Keratinocyte (primary cell): ENCODE measurements around the gene NSF. TPM values are rescaled to one million over a fixed set of nuclear protein-coding genes. Genes with fewer than 3 reads are reported as not detected.

Experiments
- DNase-seq: peaks from one replicate; pipeline ENCODE4 v3.0.0-alpha.2; 2011; ENCODE audit warnings: low read depth, missing footprints, low spot score
- FAIRE-seq: peaks from 2 replicates; lab custom pipeline; 2011; peaks lifted over from hg19 to GRCh38; lab: Jason Lieb, UNC
- H2AFZ ChIP-seq: 2 replicates; pipeline ENCODE4 v1.6.0; 2012; ENCODE audit warnings: low read length, control low read depth, inconsistent platforms; ENCODE audit not compliant: control insufficient read depth
- H3K27ac ChIP-seq: 2 replicates; pipeline ENCODE4 v1.5.1; 2011; ENCODE audit warnings: low read length; ENCODE audit not compliant: control insufficient read depth, insufficient read depth
- H3K27me3 ChIP-seq: 3 replicates; pipeline ENCODE4 v1.6.0; 2011; ENCODE audit warnings: low read length; ENCODE audit not compliant: control insufficient read depth, insufficient read depth; ENCODE audit errors: extremely low read depth
- H3K36me3 ChIP-seq, 2 experiments: 2 replicates in 1 of 2; 3 replicates in 1 of 2; pipeline ENCODE4 v1.5.1; 2011; ENCODE audit warnings: low read length in 2 of 2, mild to moderate bottlenecking in 1 of 2; ENCODE audit not compliant: control insufficient read depth in 2 of 2, insufficient read depth in 2 of 2; ENCODE audit errors: extremely low read depth in 1 of 2
- H3K4me1 ChIP-seq: 3 replicates; pipeline ENCODE4 v1.5.1; 2011; ENCODE audit warnings: low read length; ENCODE audit not compliant: control insufficient read depth, insufficient read depth; ENCODE audit errors: extremely low read depth
- H3K4me2 ChIP-seq: 3 replicates; pipeline ENCODE4 v1.6.0; 2011; ENCODE audit warnings: low read depth, low read length; ENCODE audit not compliant: control insufficient read depth, insufficient read depth; ENCODE audit errors: extremely low read depth
- H3K4me3 ChIP-seq, 3 experiments: fragments of 200-600 bp in 1 of 3; sonication (generic) in 1 of 3; 2 replicates in 2 of 3; 3 replicates in 1 of 3; pipeline ENCODE4 v1.5.1; 2011 to 2016; ENCODE audit warnings: low read length in 3 of 3, mild to moderate bottlenecking in 3 of 3, control low read depth in 2 of 3, inconsistent platforms in 1 of 3, low read depth in 1 of 3, mixed read lengths in 1 of 3, mixed run types in 1 of 3, moderate library complexity in 1 of 3; ENCODE audit not compliant: control insufficient read depth in 2 of 3, insufficient read depth in 2 of 3; ENCODE audit errors: extremely low read depth in 1 of 3
- H3K79me2 ChIP-seq: 2 replicates; pipeline ENCODE4 v1.6.0; 2012; ENCODE audit warnings: low read length; ENCODE audit not compliant: control insufficient read depth, insufficient read depth
- H3K9ac ChIP-seq: 3 replicates; pipeline ENCODE4 v1.6.0; 2011; ENCODE audit warnings: low read length; ENCODE audit not compliant: control insufficient read depth, insufficient read depth; ENCODE audit errors: extremely low read depth
- H3K9me1 ChIP-seq: 3 replicates; pipeline ENCODE4 v1.6.0; 2011; ENCODE audit warnings: low read length; ENCODE audit not compliant: control insufficient read depth, insufficient read depth; ENCODE audit errors: extremely low read depth
- H3K9me3 ChIP-seq: 2 replicates; pipeline ENCODE4 v1.5.1; 2012; ENCODE audit warnings: low read depth, low read length; ENCODE audit not compliant: control insufficient read depth
- H4K20me1 ChIP-seq: 3 replicates; pipeline ENCODE4 v1.6.0; 2011; ENCODE audit warnings: low read length; ENCODE audit not compliant: control insufficient read depth, insufficient read depth; ENCODE audit errors: extremely low read depth
- CTCF ChIP-seq, 3 experiments: IDR thresholded peaks in 1 of 3; conservative IDR thresholded peaks in 1 of 3; optimal IDR thresholded peaks in 1 of 3; 2 replicates in 2 of 3; 3 replicates in 1 of 3; pipeline versions ENCODE3 to v1.5.1; 2011; ENCODE audit warnings: low read length in 3 of 3, mild to moderate bottlenecking in 3 of 3, moderate library complexity in 2 of 3, control low read depth in 1 of 3, inconsistent platforms in 1 of 3; ENCODE audit not compliant: insufficient read depth in 2 of 3; ENCODE audit errors: extremely low read depth in 1 of 3
- EZH2 ChIP-seq: IDR thresholded peaks from one replicate; pipeline ENCODE4 v1.6.1; 2012; ENCODE audit warnings: inconsistent platforms, mild to moderate bottlenecking, low read length, moderate library complexity
- dilution Hi-C: fragments of 300-500 bp; cut with MboI; formaldehyde crosslinking; loops from one replicate; pipeline ENCODE4 v1.7.0; 2020; ENCODE audit warnings: low sequenced_read_pairs; ENCODE audit not compliant: extremely low pct_ligation_motif_present
- polyA plus RNA-seq, 5 experiments: library from polyadenylated mRNA; depleted of rRNA in 3 of 5; stranded (reverse) in 3 of 5; stranded (forward) in 1 of 5; unstranded in 1 of 5; fragments of >200 nt; gene quantifications; 1 replicate in 1 of 5; 2 replicates in 3 of 5; 3 replicates in 1 of 5; pipeline versions ENCODE4 v1.2.1 to v1.2.3, GENCODE V29; 2011 to 2012; ENCODE audit warnings: missing spikeins in 2 of 5, low read depth in 1 of 5, low replicate concordance in 1 of 5

NSF gene
- polyA plus RNA-seq, 1 donor (not counting 4 experiments of a cell fraction or from before 2014, with no cell fraction given) = 32.3 TPM

- Histone ChIP-seq H3K9me1 (no peaks in the 10 kb centered on the region), H3K9ac (no peak overlapping the region), H3K36me3 (no peaks in the 10 kb centered on the region), H2AFZ (no peak overlapping the region), H3K4me3 (no peak overlapping the region), H3K27me3 (peaks cover 3% of the 10 kb centered on the region), H3K9me3 (no peaks in the 10 kb centered on the region), H3K27ac (no peak overlapping the region), H3K4me2 (no peak overlapping the region), H3K4me1 (peaks cover 20% of the 10 kb centered on the region), H4K20me1 (no peaks in the 10 kb centered on the region), H3K79me2 (no peaks in the 10 kb centered on the region)
- TF ChIP-seq EZH2 = no peak
- TF ChIP-seq CTCF (optimal IDR thresholded peaks at IDR 0.05 in 1 of 3, IDR thresholded peaks at IDR 0.05 in 1 of 3, conservative IDR thresholded peaks at IDR 0.05 in 1 of 3; ENCODE audit: extremely low read depth in 1 of 3, insufficient read depth in 2 of 3, low read length in 3 of 3) = no peak
- dilution Hi-C loops = no loop called here
- DNase-seq (no peak), FAIRE-seq (no peak)
Measured at GRCh38 chr17:46783031-46783593, 192.6 kb downstream of the NSF start.

- Histone ChIP-seq H3K27me3 (no peaks in the 10 kb centered on the region), H3K9ac (no peak overlapping the region), H3K4me2 (peak overlapping the region; percentile 12), H3K27ac (no peak overlapping the region), H3K9me3 (no peaks in the 10 kb centered on the region), H3K36me3 (no peaks in the 10 kb centered on the region), H3K4me1 (peaks cover 25% of the 10 kb centered on the region), H3K79me2 (no peaks in the 10 kb centered on the region), H3K4me3 (no peak overlapping the region), H4K20me1 (no peaks in the 10 kb centered on the region), H3K9me1 (no peaks in the 10 kb centered on the region), H2AFZ (no peak overlapping the region)
- dilution Hi-C loops = no loop called here
- DNase-seq = no peak
- no peak for FAIRE-seq
- TF ChIP-seq EZH2 (no peak), CTCF (optimal IDR thresholded peaks at IDR 0.05 in 1 of 3, IDR thresholded peaks at IDR 0.05 in 1 of 3, conservative IDR thresholded peaks at IDR 0.05 in 1 of 3; ENCODE audit: extremely low read depth in 1 of 3, insufficient read depth in 2 of 3, low read length in 3 of 3) (peak in 1 of 3 experiments; percentile 12)
Measured at GRCh38 chr17:46785696-46786095, 195.2 kb downstream of the NSF start.
